Adrenal gland (tissue), 12 donors: ENCODE measurements around the gene XPR1. TPM values are rescaled to one million over a fixed set of nuclear protein-coding genes. Genes with fewer than 3 reads are reported as not detected.

Experiments
- DNase-seq, 7 donors: peaks; one replicate each; pipeline ENCODE4 v3.0.0-alpha.2; 2019 to 2020
- H3K27ac ChIP-seq, 5 donors: fragments of 200-600 bp; sonication (generic) in 4 of 5; 1 replicate in 3 of 5; 2 replicates in 2 of 5; pipeline versions ENCODE4 v1.5.1 to v1.8.0; 2016 to 2020; ENCODE audit warnings: mild to moderate bottlenecking in 1 of 5
- H3K27me3 ChIP-seq: fragments of 200-600 bp; 2 replicates; pipeline ENCODE4 v1.8.0; 2021
- H3K36me3 ChIP-seq, 2 donors: fragments of 200-600 bp; replicated peaks in 1 of 2; 1 replicate in 1 of 2; 2 replicates in 1 of 2; pipeline versions ENCODE4 v1.5.1 to v1.8.0; 2018 to 2022
- H3K4me1 ChIP-seq, 2 donors: fragments of 200-600 bp; replicated peaks in 1 of 2; 1 replicate in 1 of 2; 2 replicates in 1 of 2; pipeline versions ENCODE4 v1.5.1 to v1.8.0; 2018 to 2021
- H3K4me3 ChIP-seq, 4 donors: fragments of 200-600 bp; sonication (generic) in 3 of 4; one replicate each; pipeline ENCODE4 v1.5.1; 2016 to 2018
- H3K9me3 ChIP-seq, 3 donors: fragments of 200-600 bp; sonication (generic) in 1 of 3; replicated peaks in 1 of 3; 1 replicate in 2 of 3; 2 replicates in 1 of 3; pipeline versions ENCODE4 v1.5.1 to v1.8.0; 2016 to 2021
- CTCF ChIP-seq, 6 experiments: fragments of 450-650 bp in 4 of 6; fragments of 200-600 bp in 2 of 6; sonication (generic) in 1 of 6; IDR thresholded peaks; 1 replicate in 5 of 6; 2 replicates in 1 of 6; pipeline versions ENCODE4 v1.5.1 to v1.8.0; 2016 to 2021; ENCODE audit warnings: antibody characterized with exemption in 6 of 6, mild to moderate bottlenecking in 2 of 6, moderate library complexity in 1 of 6
- POLR2A ChIP-seq, 2 donors: fragments of 450-650 bp; IDR thresholded peaks; one replicate each; pipeline ENCODE4 v1.6.1; 2017; ENCODE audit warnings: antibody characterized with exemption in 2 of 2, mild to moderate bottlenecking in 2 of 2, moderate library complexity in 1 of 2
- WGBS, 4 donors: extraction: QIAGEN DNeasy Blood & Tissue Kit in 2 of 4; methylation state at CpG; one replicate each; pipeline versions ENCODE4 v1.1.5 to v1.1.7; 2013 to 2017; 5-methylcytosine and 5-hydroxymethylcytosine counted together
- intact Hi-C, 2 donors: fragments of 100-400 bp; cut with DNase I; formaldehyde crosslinking; loops; one replicate each; pipeline versions ENCODE4 v1.14.1 to v1.15.0; 2022 to 2023
- polyA plus RNA-seq, 3 donors: library from polyadenylated mRNA; stranded (reverse); fragments of 200-250 nt in 2 of 3; fragments of 350-450 nt in 1 of 3; fragmentation: Illumina TruSeq in 1 of 3; extraction: RNeasy Lipid Tissue Mini Kit (QIAGEN cat#74804) in 1 of 3; gene quantifications; one replicate each; pipeline ENCODE4 v1.2.3, GENCODE V29; 2013 to 2014
- total RNA-seq, 9 donors: library from RNA; depleted of rRNA in 4 of 9; stranded (reverse); fragments of >200 nt in 4 of 9; fragments of 120-200 nt in 1 of 9; fragmentation: NEBNext Ultra II Directional in 1 of 9; extraction: Animal tissue kit (Norgen Biotek cat#: 25700) in 1 of 9; gene quantifications; one replicate each; pipeline versions ENCODE4 v1.1.0 to v1.2.4, GENCODE V29; 2013 to 2023
- donor health status: healthy with polysubstance abuse.
- donor health status: Bipolar disorder and iron deficiency.
- donor health status: DM: yes; HTN: yes; CAD: no.
- donor health status: DM: no; HTN: no; CAD: no.
- donor health status: DM: no; HTN: no; CAD: no.
- donor health status: DM: yes; HTN: yes; CAD: no.

XPR1 gene
- total and polyA plus RNA-seq, 12 donors = 4.8 to 53.0 (median 24.1) TPM

DNA sequence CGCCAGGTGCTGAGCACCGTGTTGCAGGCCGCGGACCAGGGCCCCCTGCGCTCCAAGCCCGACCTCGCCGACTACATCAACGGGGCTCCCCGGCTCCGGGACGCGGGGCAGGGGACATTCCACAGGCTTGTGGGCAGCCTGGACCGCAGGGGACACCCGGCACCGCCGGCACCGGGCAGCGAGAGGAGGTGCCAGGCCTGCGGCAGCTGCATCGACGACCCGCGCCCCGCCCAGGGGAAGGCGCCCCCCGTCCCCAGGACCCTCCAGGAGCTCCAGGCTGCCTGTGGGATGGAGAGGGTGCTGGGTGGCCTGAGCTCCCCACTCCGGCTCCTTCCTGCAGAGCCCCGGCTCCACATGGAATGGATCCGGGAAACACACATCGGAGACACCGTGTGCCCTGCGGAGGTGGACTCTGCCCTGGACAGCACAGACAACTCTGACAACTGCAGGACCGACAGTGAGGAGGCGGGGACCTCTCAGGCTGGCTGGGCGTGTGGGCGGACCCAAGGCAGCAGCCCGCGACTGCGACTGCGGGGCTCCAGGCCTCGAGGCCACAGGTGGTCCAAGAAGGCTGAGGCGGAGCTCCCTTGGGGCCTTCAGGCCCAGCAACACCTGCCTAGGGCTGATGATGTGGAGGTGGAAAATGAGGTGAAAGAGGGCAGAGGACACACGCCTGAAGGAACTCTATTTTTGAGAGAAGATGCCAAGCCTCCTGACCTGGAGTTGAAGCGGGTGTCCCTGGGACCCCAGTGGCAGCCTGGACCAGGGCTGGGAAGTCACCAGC is 303.7 kb downstream of the XPR1 start:
- no peak for DNase-seq
- no peaks in the 10 kb centered on the region for H3K27me3 ChIP-seq
- TF ChIP-seq POLR2A (IDR thresholded peaks at IDR 0.05) (no peak), CTCF (IDR thresholded peaks at IDR 0.05) (no peak)
- no peak overlapping the region for H3K27ac ChIP-seq
- no peak overlapping the region for H3K4me3 ChIP-seq
- H3K36me3 ChIP-seq = peaks cover 0 to 5% of the 10 kb centered on the region in 2 donors
- peaks cover 0 to 6% of the 10 kb centered on the region in 2 donors for H3K4me1 ChIP-seq
- intact Hi-C loops = no loop called here
- no peaks in the 10 kb centered on the region for H3K9me3 ChIP-seq
- WGBS, 4 donors = 72 to 82% (median 77%) methylated on average over 6 to 45 of the region's 45 CpGs

- H3K4me1 ChIP-seq = peaks cover 0 to 6% of the 10 kb centered on the region in 2 donors
- no peak overlapping the region for H3K4me3 ChIP-seq
- no peak for DNase-seq
- H3K9me3 ChIP-seq = no peaks in the 10 kb centered on the region
- H3K27me3 ChIP-seq = no peaks in the 10 kb centered on the region
- WGBS, 4 donors = 87 to 92% (median 90%) methylated on average over 7 to 28 of the region's 28 CpGs
- intact Hi-C loops = no loop called here
- no peak overlapping the region for H3K27ac ChIP-seq
- peaks cover 0 to 5% of the 10 kb centered on the region in 2 donors for H3K36me3 ChIP-seq
- TF ChIP-seq POLR2A (IDR thresholded peaks at IDR 0.05) (no peak), CTCF (IDR thresholded peaks at IDR 0.05) (no peak)
Measured at GRCh38 chr1:180936110-180937011, 304.5 kb downstream of the XPR1 start.

GRCh38 chr1:180937012-180937372 is 305.2 kb downstream of the XPR1 start:
- TF ChIP-seq CTCF (IDR thresholded peaks at IDR 0.05) (no peak), POLR2A (IDR thresholded peaks at IDR 0.05) (no peak)
- intact Hi-C loops = no loop called here
- H3K4me3 ChIP-seq = no peak overlapping the region
- WGBS, 4 donors = 63 to 95% (median 69%) methylated on average over 1 of the region's 1 CpG
- H3K36me3 ChIP-seq = peaks cover 0 to 5% of the 10 kb centered on the region in 2 donors
- peaks cover 0 to 5% of the 10 kb centered on the region in 2 donors for H3K4me1 ChIP-seq
- no peak overlapping the region for H3K27ac ChIP-seq
- DNase-seq = no peak
- no peaks in the 10 kb centered on the region for H3K9me3 ChIP-seq
- H3K27me3 ChIP-seq = no peaks in the 10 kb centered on the region

GRCh38 chr1:180937624-180938225 is 305.9 kb downstream of the XPR1 start:
- Histone ChIP-seq H3K4me3 (no peak overlapping the region), H3K9me3 (no peaks in the 10 kb centered on the region), H3K27me3 (no peaks in the 10 kb centered on the region), H3K4me1 (no peaks in the 10 kb centered on the region), H3K27ac (no peak overlapping the region), H3K36me3 (peaks cover 0 to 5% of the 10 kb centered on the region in 2 donors)
- TF ChIP-seq POLR2A (IDR thresholded peaks at IDR 0.05) (no peak), CTCF (IDR thresholded peaks at IDR 0.05) (no peak)
- intact Hi-C loops = no loop called here
- DNase-seq = no peak
- 73 to 82% (median 78%) methylated on average over 3 to 9 of the region's 9 CpGs for WGBS, 4 donors
